GM21390 (cell line): ENCODE results near the gene C2orf15.
"Not testable (repeated sequence)": the region's sequence is repeated elsewhere in the genome, so short reads cannot be mapped to it uniquely, and the experiment has no call there.

Source experiments
- ATAC-seq: cut with Tn5 transposase; IDR thresholded peaks from one replicate; pipeline ENCODE4 v1.9.1; 2021; ENCODE audit not compliant: unreplicated experiment

C2orf15 gene

DNA sequence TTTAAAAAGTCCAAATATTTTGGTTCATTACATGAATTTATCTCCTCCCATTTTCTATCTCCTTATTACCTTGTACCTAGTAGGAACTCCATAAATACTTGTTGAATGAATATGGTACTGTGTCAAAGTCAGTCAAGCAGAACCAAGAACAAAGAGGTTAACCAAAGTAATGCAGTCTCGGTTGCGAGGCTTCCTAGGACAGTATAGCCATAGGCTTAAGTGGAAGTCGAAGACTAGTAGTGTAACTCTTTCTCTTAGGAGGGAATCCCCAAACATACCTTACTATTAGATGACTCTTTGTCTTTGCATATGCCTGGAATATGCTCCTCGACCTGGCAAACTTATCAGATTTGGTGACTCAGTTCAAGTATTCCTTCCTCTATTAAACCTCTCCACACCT lies 18.1 kb downstream of the C2orf15 start:
- no peak for ATAC-seq

DNA sequence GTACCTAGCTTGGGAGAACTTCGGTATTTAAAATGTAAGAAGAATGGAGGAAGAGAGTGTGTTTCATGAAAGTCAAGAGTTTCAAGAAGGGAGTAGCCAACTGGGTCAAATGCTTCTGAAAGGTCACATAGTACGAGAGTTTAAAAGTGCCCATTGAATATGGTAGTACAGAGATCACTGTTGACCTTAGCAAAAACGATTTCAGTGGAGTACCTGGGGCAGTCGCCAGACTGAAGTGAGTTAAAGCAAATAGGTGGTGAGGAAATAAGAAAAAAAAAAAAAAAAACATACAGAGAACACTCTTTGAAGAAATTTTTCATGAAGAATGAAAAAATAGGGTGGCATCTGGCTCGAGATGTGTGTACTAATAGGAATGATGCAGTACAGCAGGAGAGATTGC lies 24.7 kb downstream of the C2orf15 start:
- no peak for ATAC-seq

DNA sequence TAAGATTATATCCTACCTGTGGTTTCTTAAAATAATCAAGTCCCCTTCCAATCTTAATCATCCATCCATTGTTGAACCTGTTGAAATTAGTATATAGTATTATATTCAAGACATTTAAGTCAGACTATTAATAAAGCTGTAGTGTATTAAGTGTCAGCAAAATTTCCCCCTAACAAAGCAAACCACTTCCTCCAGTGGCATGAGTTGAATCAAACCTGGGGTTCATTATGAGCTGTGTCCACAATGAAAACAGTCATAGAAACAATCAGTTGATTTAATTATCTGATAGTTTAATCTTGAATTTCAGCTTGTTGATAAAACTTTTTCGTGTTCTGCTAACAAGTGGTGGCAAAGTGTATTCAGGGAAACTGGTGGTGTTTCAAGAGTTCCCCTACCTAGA lies 28.0 kb downstream of the C2orf15 start:
- no peak for ATAC-seq

DNA sequence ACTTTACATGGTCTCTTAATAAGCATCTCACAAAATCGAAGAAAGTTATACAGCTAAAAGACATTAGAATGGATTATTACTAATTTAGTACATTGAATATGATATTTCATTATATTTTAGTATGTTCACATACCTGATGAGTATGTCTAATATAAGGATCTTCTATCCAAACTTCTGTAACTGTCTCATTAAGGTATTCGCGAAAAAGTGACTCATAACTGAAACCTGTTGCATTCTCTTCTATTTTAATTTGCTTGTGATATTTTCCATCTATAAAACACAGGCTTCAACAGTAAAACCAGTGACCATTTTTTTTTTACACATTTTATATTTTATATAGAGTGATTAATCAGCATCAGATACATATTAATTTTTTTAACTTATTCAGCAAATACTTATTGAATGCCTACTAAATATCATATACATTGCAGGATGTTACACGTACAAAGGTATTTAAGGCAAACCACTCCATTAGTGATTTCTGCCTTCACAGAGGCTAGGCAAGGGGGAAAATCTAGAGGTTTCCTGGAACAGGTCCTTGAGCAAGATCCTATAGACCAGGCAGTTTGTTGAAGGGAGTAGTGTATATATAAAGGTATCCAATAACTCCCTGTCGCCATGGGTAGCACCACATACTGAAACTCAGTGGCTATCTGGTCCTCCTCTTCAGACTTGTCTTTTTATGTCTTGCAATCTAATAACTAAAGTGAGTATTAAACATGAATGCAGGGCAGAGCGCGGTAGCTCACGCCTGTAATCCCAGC lies 30.1 kb downstream of the C2orf15 start:
- no peak for ATAC-seq

DNA sequence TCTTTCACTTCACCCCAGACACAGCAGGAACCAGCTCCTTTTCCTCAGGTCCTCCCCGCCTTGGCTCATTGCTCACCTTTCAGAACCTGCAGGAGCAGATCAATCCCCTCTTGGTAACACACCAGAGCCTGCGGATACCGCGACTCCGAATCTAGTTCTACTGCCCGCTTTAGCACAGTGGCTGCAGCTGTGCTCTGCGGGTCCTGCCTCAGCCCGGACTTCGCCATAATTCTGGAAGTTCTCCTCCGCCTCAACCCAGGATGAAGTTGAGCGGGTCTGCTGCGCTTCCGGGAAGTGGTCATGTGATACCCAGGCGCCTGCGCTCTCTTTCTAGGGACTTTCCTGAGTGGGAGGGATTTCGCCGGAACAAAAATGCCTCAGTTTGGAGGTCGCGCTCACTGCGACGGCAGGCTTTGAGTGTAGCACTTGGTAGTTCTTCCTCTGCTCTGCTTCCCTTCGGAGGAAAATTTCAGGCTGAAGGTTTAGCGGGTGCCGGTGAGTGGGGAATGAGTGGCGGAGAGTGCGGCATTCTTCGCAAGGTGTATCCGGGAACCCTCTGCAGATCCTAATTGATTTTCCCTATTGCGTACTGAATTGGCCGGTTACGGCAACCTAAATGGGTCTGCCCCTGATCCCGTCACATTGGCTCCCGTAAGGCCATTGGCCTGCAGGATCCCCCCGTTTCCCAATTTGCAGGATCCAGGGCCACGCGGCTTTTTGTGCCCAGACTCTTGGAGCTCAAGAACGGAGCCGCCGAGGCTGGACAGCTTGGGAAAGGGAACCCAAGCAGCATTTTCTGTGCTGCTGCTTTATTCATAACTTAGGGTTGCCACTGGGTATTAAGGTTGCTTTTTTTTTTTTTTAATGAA lies 39.5 kb downstream of the C2orf15 start, which contains the start of the genes MITD1 and MRPL30:
Gene MITD1, minus strand, starts transcription at position 304 of the 869 bp plus-strand sequence. Its CDS starts 77 bp downstream, at position 227.
Gene MRPL30, plus strand, starts transcription at position 430 of the 869 bp plus-strand sequence. CDS start 5,020 bp downstream, outside the sequence.
- ATAC-seq: peak; percentile 92

DNA sequence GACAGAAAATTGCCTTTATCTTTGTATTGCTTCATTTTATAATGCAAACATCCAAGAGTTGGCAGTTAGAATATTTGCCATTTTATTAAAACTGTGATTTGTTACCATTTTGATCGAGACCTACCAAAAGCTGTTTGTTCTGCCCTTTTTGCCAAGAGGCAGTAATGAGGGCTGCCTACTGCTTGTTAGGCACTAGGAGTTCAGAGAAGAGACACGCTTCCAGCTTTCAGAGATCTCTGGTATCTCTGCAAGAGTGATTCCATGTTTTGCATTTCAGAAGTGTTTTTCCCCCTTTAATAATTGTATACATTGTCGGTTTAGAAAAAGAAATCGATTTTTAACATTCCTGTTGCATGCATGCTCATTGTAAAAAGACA lies 40.1 kb downstream of the C2orf15 start:
- ATAC-seq: no peak

DNA sequence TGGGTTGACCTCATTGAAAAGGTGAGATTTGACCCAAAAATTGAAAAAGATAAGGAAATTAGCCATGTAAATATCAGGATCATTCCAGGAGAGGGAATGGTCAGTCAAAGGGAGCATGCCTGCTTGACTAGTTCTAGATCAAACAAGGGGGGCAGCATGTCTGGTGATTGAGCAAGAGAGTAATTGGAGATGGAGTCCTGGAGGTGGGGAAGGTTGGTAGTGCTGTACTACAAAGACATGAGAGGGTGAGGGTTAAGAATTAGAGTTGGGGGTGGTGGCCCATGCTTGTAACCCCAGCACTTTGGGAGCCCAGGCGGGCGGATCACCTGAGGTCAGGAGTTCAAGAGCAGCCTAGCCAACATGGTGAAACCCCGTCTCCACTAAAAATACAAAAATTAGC lies 41.5 kb downstream of the C2orf15 start:
- ATAC-seq: no peak

DNA sequence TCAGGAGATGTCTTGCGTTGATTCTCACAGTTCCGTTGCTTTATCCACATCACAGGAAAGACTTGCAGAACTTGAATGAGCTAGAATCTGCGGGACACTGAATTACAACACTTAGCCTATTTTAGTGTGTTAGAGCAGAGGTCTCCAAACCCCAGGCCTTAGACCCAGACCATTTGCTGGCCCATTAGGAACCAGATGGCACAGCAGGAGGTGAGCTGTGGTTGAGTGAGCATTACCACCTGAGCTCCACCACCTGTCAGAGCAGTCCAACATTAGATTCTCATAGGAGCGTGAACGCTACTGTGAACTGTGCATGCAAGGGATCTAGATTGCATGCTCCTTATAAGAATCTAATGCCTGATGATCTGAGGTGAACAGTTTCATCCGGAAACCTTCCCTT lies 43.3 kb downstream of the C2orf15 start:
- ATAC-seq: no peak

DNA sequence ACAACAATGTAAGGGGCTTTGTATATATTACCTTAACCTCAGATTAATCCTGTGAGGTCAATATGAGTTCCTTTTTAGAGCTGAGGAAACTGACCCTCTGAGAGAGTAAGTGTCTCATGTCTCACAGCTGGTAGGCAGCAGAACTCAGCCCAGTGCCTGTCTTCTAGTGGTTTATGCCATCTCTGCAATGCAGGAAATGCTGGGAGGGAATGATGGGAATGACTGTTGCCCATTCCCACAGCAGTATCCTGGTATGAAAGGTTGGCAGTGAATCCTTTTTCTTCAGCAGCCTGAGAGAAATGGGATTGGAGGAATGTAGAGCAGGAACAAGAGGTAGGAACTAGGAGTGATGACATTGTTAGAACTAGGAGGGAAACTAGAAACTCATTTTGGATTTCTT lies 45.5 kb downstream of the C2orf15 start:
- ATAC-seq: no peak

DNA sequence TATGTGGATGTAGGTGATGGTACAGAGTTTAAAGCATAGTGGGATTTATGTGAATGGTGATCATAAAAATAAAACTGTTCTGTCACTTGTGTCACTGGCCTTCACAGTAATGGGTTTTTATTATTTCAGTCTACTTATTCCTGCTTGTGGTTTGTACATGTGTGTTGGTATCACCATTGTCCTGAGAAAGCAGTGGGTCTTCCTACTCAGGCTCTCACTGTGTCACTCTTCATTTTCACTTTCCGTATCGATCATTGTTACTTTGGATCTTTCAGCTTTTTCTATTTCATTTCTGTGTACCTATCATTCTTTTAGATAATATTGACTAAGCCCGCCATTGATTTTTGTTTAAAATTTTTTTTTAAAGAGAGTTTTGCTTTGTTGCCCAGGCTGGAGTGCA lies 46.9 kb downstream of the C2orf15 start:
- ATAC-seq: no peak

DNA sequence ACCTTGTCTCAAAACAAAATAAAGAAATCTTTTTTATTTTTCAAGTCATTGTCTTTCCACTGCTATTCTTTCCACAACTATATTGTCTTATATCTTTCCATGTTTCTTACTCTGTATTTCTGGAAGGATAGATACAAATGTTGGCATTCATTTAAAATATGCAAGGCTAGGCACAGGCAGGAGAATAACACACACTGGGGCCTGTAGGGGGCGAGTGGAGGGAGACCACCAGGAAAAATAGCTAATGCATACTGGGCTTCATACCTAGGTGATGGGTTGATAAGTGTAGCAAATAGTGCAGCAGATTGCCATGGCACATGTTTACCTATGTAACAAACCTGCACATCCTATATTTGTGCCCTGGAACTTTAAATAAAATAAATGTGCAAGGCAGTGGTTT lies 49.0 kb downstream of the C2orf15 start:
- ATAC-seq: no peak

DNA sequence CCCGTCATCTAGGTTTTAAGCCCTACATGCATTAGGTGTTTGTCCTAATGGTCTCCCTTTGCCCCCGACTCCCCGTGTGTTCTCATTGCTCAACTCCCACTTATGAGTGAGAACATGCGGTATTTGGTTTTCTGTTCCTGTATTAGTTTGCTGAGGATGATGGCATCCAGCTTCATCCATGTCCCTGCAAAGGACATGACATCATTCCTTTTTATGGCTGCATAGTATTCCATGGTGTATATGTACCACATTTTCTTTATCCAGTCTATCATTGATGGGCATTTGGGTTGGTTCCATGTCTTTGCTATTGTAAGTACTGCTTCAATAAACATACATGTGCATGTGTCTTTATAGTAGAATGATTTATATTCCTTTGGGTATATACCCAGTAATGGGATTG lies 50.9 kb downstream of the C2orf15 start:
- ATAC-seq: not testable (repeated sequence)

DNA sequence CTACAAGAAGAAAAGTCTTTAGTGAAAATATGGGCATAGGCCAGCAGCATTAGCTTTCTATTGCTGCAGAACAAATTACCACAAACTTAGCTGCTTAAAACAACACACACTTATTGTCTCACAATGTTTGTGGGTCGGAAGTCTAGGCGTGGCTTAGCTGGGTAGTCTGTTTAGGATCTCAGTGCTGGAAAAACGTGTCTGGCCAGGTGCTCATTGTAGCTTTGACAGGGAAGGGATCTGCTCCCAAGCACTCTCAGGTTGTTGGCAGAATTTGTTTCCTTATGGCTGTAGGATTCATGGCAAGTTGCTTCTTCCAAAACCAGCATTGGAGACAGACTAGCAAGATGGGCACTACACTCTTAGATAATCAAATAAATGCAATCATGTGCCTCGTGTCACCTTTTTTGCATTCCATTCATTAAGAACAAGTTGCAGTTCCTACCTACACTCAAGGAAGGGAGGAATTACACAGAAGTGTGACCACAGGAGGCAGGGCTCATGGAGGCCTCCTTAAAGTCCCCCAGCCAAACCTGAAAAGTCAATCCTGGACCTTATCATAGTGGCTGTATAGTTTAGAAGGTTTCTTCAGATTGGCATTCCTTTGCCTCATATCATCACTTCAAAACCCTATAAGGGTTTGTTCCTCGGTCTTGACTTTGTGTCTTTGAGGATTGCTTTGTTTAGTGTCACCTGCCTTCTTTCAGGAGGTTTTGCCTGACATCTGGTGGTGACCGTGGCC lies 56.8 kb downstream of the C2orf15 start:
- no peak for ATAC-seq

DNA sequence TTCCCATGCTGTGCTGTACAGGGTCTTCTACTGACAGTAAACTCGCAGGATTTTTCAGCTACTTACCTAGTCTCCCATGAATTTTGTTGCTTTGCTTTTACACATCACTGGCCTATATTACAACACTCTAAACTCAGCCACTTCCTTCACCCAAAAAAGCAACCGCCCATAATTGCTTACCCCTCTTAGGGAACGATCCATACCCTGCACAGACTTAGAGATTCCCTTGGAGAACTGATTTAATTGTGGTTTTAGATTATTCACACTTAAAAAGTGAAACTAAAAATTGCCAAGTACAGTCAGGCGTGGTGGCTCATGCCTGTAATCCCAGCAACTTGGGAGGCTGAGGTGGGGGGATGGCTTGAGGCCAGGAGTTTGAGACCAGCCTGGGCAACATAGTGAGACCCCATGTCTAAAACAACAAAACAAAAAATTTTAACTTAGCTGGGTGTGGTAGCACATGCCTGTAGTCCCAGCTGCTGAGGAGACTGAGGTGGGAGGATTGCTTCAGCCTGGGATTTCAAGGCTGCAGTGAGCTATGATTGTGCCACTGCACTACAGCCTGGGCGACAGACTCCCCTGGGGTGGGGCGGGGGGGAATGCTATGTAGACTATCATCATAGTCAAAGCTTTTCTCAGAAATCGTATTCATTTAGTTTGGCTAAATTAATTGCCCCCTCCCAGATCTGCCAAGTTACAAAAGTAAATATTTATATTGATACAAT lies 58.7 kb downstream of the C2orf15 start:
- no peak for ATAC-seq
